MCF 10A (cell line): ENCODE data around the gene MICA. TPM values are rescaled to one million over a fixed set of nuclear protein-coding genes. Genes with fewer than 3 reads are reported as not detected.

Experiments used
- BruUV-seq: library from RNA; stranded (reverse); fragments of 400-500 nt; replicated peaks from 2 replicates; lab custom pipeline; 2021; lab: Mats Ljungman, UMichigan
- CTCF ChIA-PET: fragments of 300-600 bp; sonication (Branson Sonifier 250); formaldehyde crosslinking; extraction: SDS; loops from one replicate; lab custom pipeline; 2021; ENCODE audit warnings: antibody characterized with exemption, inconsistent platforms; lab: Yijun Ruan, JAX
- POLR2A ChIA-PET: fragments of 300-600, 350-650 bp; sonication (Branson Sonifier 250); formaldehyde crosslinking; extraction: SDS; loops from one replicate; lab custom pipeline; 2020; ENCODE audit warnings: antibody characterized with exemption, inconsistent platforms; lab: Yijun Ruan, JAX
- DNase-seq: peaks from one replicate; pipeline ENCODE4 v3.0.0-alpha.2; 2018; ENCODE audit not compliant: unreplicated experiment
- H3K27ac Mint-ChIP-seq: one replicate; pipeline ENCODE4 v1.8.0; 2022; ENCODE audit warnings: mild to moderate bottlenecking, low read depth, mixed read lengths; ENCODE audit not compliant: unreplicated experiment
- H3K27me3 Mint-ChIP-seq: one replicate; pipeline ENCODE4 v1.8.0; 2022; ENCODE audit warnings: mixed read lengths; ENCODE audit not compliant: insufficient read depth, unreplicated experiment
- H3K36me3 Mint-ChIP-seq: one replicate; pipeline ENCODE4 v1.8.0; 2022; ENCODE audit warnings: mild to moderate bottlenecking, moderate library complexity, mixed read lengths; ENCODE audit not compliant: insufficient read depth, unreplicated experiment
- H3K4me1 Mint-ChIP-seq: one replicate; pipeline ENCODE4 v1.8.0; 2022; ENCODE audit warnings: mixed read lengths; ENCODE audit not compliant: insufficient read depth, unreplicated experiment
- H3K4me3 Mint-ChIP-seq: one replicate; pipeline ENCODE4 v1.8.0; 2022; ENCODE audit warnings: mild to moderate bottlenecking, moderate library complexity, mixed read lengths; ENCODE audit not compliant: unreplicated experiment
- H3K9me3 Mint-ChIP-seq: one replicate; pipeline ENCODE4 v1.8.0; 2022; ENCODE audit warnings: mixed read lengths; ENCODE audit not compliant: unreplicated experiment
- intact Hi-C: fragments of 100-400 bp; cut with micrococcal nuclease; formaldehyde crosslinking; loops from 2 replicates; pipeline ENCODE4 v1.14.1; 2022
- total RNA-seq: library from RNA; stranded (reverse); gene quantifications from 2 replicates; pipeline ENCODE4 v1.2.3, GENCODE V29; 2022
- TF ChIP-seq, protein P1 (sequence below): fragments of 200-600 bp; IDR thresholded peaks from one replicate; pipeline ENCODE4 v1.8.0; 2022; ENCODE audit warnings: antibody characterized with exemption, mild to moderate bottlenecking; ENCODE audit not compliant: unreplicated experiment

MICA gene
- total RNA-seq, 1 experiment from 2014 or later, result 18.0 TPM

GRCh38 chr6:31379850-31380249, 23.5 kb upstream of the MICA start:
- TF ChIP-seq, protein P1, sequence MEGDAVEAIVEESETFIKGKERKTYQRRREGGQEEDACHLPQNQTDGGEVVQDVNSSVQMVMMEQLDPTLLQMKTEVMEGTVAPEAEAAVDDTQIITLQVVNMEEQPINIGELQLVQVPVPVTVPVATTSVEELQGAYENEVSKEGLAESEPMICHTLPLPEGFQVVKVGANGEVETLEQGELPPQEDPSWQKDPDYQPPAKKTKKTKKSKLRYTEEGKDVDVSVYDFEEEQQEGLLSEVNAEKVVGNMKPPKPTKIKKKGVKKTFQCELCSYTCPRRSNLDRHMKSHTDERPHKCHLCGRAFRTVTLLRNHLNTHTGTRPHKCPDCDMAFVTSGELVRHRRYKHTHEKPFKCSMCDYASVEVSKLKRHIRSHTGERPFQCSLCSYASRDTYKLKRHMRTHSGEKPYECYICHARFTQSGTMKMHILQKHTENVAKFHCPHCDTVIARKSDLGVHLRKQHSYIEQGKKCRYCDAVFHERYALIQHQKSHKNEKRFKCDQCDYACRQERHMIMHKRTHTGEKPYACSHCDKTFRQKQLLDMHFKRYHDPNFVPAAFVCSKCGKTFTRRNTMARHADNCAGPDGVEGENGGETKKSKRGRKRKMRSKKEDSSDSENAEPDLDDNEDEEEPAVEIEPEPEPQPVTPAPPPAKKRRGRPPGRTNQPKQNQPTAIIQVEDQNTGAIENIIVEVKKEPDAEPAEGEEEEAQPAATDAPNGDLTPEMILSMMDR, result no peak
- H3K4me1 Mint-ChIP-seq, result no peaks in the 10 kb centered on the region

GRCh38 chr6:31381666-31382065, 21.7 kb upstream of the MICA start:
- POLR2A ChIA-PET, result no interaction called here
- no peak overlapping the region for H3K27ac Mint-ChIP-seq
- BruUV-seq, result no TSS peak
- no peak for DNase-seq
- intact Hi-C loops, result no loop called here
- CTCF ChIA-PET, result interaction anchor here (0.5 to 1.6 kb wide), 3 partner anchors 15 to 300 kb away, joined by 3 to 6 read pairs (median 3); no protein-coding TSS in a partner anchor
- H3K27me3 Mint-ChIP-seq, result peaks cover 36% of the 10 kb centered on the region
- no peaks in the 10 kb centered on the region for H3K36me3 Mint-ChIP-seq
- TF ChIP-seq, protein P1, result no peak
- H3K4me1 Mint-ChIP-seq, result no peaks in the 10 kb centered on the region
- no peaks in the 10 kb centered on the region for H3K9me3 Mint-ChIP-seq
- H3K4me3 Mint-ChIP-seq, result no peak overlapping the region

More at GRCh38 chr6:31379850-31380249, 23.5 kb upstream of the MICA start:
- no peak for DNase-seq
- intact Hi-C loops, result no loop called here
- Mint-ChIP-seq H3K4me3 (no peak overlapping the region), H3K27me3 (peaks cover 36% of the 10 kb centered on the region), H3K9me3 (no peaks in the 10 kb centered on the region), H3K36me3 (no peaks in the 10 kb centered on the region), H3K27ac (no peak overlapping the region)
- CTCF ChIA-PET, result interaction anchor here (0.5 to 1.1 kb wide), 2 partner anchors 196 to 235 kb away, joined by 3 to 4 read pairs; no protein-coding TSS in a partner anchor
- POLR2A ChIA-PET, result no interaction called here
- BruUV-seq, result no TSS peak

- intact Hi-C loops, result no loop called here
- DNase-seq, result peak; percentile 72
- H3K27me3 Mint-ChIP-seq, result peaks cover 30% of the 10 kb centered on the region
- no peak overlapping the region for H3K4me3 Mint-ChIP-seq
- no peak overlapping the region for H3K27ac Mint-ChIP-seq
- H3K4me1 Mint-ChIP-seq, result peaks cover 6% of the 10 kb centered on the region
- CTCF ChIA-PET, result interaction anchor here (0.6 to 1.1 kb wide), 3 partner anchors 14 to 255 kb away, joined by 3 read pairs; no protein-coding TSS in a partner anchor
- no peaks in the 10 kb centered on the region for H3K36me3 Mint-ChIP-seq
- POLR2A ChIA-PET, result interaction anchor here (0.6 kb wide), 1 partner anchor 270 kb away, joined by 3 read pairs; the partner anchor contains the start of gene BAG6
- BruUV-seq, result no TSS peak
- H3K9me3 Mint-ChIP-seq, result no peaks in the 10 kb centered on the region
- TF ChIP-seq, protein P1, result no peak
Observed at GRCh38 chr6:31383149-31383548, 20.2 kb upstream of the MICA start.

GRCh38 chr6:31385041-31385440, 18.4 kb upstream of the MICA start:
- H3K4me1 Mint-ChIP-seq, result peaks cover 9% of the 10 kb centered on the region
- H3K4me3 Mint-ChIP-seq, result no peak overlapping the region
- H3K27me3 Mint-ChIP-seq, result peaks cover 11% of the 10 kb centered on the region
- intact Hi-C loops, result no loop called here
- TF ChIP-seq, protein P1, result no peak
- DNase-seq, result no peak
- no TSS peak for BruUV-seq
- H3K36me3 Mint-ChIP-seq, result no peaks in the 10 kb centered on the region
- POLR2A ChIA-PET, result no interaction called here
- CTCF ChIA-PET, result interaction anchor here (0.6 kb wide), 1 partner anchor 196 kb away, joined by 3 read pairs; no protein-coding TSS in a partner anchor
- no peaks in the 10 kb centered on the region for H3K9me3 Mint-ChIP-seq
- H3K27ac Mint-ChIP-seq, result no peak overlapping the region
